PC-9 (cell line): ENCODE data around the gene LENG1. TPM values are rescaled to one million over a fixed set of nuclear protein-coding genes. Genes with fewer than 3 reads are reported as not detected.

Source experiments
- BruUV-seq: library from RNA; stranded (reverse); fragments of 400-500 nt; replicated peaks from 2 replicates; lab custom pipeline; 2021; lab: Mats Ljungman, UMichigan
- CTCF ChIA-PET: fragments of 300-600 bp; sonication (Branson Sonifier 250); formaldehyde crosslinking; loops from one replicate; lab custom pipeline; 2022; ENCODE audit warnings: antibody characterized with exemption; lab: Charles Lee
- POLR2A ChIA-PET: fragments of 300-600 bp; sonication (Branson Sonifier 250); formaldehyde crosslinking; loops from one replicate; lab custom pipeline; 2022; ENCODE audit warnings: antibody characterized with exemption; ENCODE audit not compliant: unreplicated experiment; lab: Charles Lee
- DNase-seq, 2 experiments: peaks; one replicate each; pipeline versions ENCODE4 v3.0.0 to v3.0.0-alpha.2; 2015 to 2022; ENCODE audit warnings: mixed read lengths in 1 of 2
- H2AFZ ChIP-seq: fragments of 200-600 bp; sonication (generic); 2 replicates; pipeline ENCODE4 v1.8.1; 2017; ENCODE audit warnings: antibody characterized with exemption
- H3F3A ChIP-seq: fragments of 200-600 bp; sonication (generic); 2 replicates; pipeline ENCODE4 v1.8.1; 2017; ENCODE audit warnings: antibody characterized with exemption, mild to moderate bottlenecking, low read depth; ENCODE audit not compliant: insufficient read depth
- H3K27ac ChIP-seq: fragments of 200-600 bp; sonication (generic); 2 replicates; pipeline ENCODE4 v1.6.1; 2016; ENCODE audit warnings: mixed run types
- H3K27me3 ChIP-seq: fragments of 200-600 bp; sonication (generic); 2 replicates; pipeline ENCODE4 v1.6.1; 2016; ENCODE audit warnings: low read depth, mixed run types; ENCODE audit not compliant: insufficient read depth
- H3K36me3 ChIP-seq: fragments of 200-600 bp; sonication (generic); 2 replicates; pipeline ENCODE4 v1.6.1; 2016; ENCODE audit warnings: low read depth, mixed run types
- H3K4me1 ChIP-seq: fragments of 200-600 bp; sonication (generic); replicated peaks from 2 replicates; pipeline ENCODE4 v1.6.1; 2016; ENCODE audit warnings: mixed run types; ENCODE audit not compliant: insufficient read depth
- H3K4me2 ChIP-seq: fragments of 200-600 bp; sonication (generic); 2 replicates; pipeline ENCODE4 v1.6.1; 2017; ENCODE audit warnings: mixed run types
- H3K4me3 ChIP-seq: fragments of 200-600 bp; sonication (generic); 2 replicates; pipeline ENCODE4 v1.6.1; 2016; ENCODE audit warnings: mixed run types
- H3K79me2 ChIP-seq: fragments of 200-600 bp; sonication (generic); 2 replicates; pipeline ENCODE4 v1.6.1; 2017; ENCODE audit warnings: low read depth, mixed run types
- H3K9me2 ChIP-seq: fragments of 200-600 bp; sonication (generic); 2 replicates; pipeline ENCODE4 v1.8.1; 2017; ENCODE audit warnings: mild to moderate bottlenecking; ENCODE audit not compliant: insufficient read depth
- H3K9me3 ChIP-seq: fragments of 200-600 bp; sonication (generic); 2 replicates; pipeline ENCODE4 v1.8.1; 2016; ENCODE audit warnings: low read depth; ENCODE audit not compliant: insufficient read depth
- H4K20me1 ChIP-seq: fragments of 200-600 bp; sonication (generic); 2 replicates; pipeline ENCODE4 v1.8.1; 2017; ENCODE audit not compliant: insufficient read depth
- CTCF ChIP-seq: fragments of 200-600 bp; sonication (generic); conservative IDR thresholded peaks from 2 replicates; pipeline ENCODE4 v1.6.1; 2017; ENCODE audit warnings: mixed run types, antibody characterized with exemption, mild to moderate bottlenecking, moderate library complexity
- EZH2 ChIP-seq: fragments of 200-600 bp; sonication (generic); IDR thresholded peaks from 2 replicates; pipeline ENCODE4 v1.8.0; 2017; ENCODE audit warnings: antibody characterized with exemption, low read depth
- intact Hi-C: fragments of 100-400 bp; cut with micrococcal nuclease; formaldehyde crosslinking; loops from one replicate; pipeline ENCODE4 v1.10.0; 2022; ENCODE audit not compliant: unreplicated experiment
- total RNA-seq: library from RNA; stranded (reverse); gene quantifications from 2 replicates; pipeline ENCODE4 v1.2.3, GENCODE V29; 2021

Gene LENG1
- total RNA-seq, 1 experiment from 2014 or later: 6.7 TPM

- peaks cover 20% of the 10 kb centered on the region; the same call in 1 of the 2 replicates for H3F3A ChIP-seq
- intact Hi-C loops: no loop called here
- DNase-seq: no peak
- no peak overlapping the region for H3K4me2 ChIP-seq
- ChIA-PET POLR2A (interaction anchor here (0.5 to 0.7 kb wide), 3 partner anchors 8 to 915 kb away, joined by 3 to 15 read pairs (median 6); no protein-coding TSS in a partner anchor), CTCF (no interaction called here)
- H3K36me3 ChIP-seq: peaks cover 20% of the 10 kb centered on the region
- TF ChIP-seq CTCF: no peak
- no peak for TF ChIP-seq EZH2
- no peaks in the 10 kb centered on the region for H3K9me3 ChIP-seq
- H3K4me3 ChIP-seq: no peak overlapping the region
- 0 out of 2 replicates have a peak, but pooled peaks cover 6% of the 10 kb centered on the region for H3K4me1 ChIP-seq
- H3K27me3 ChIP-seq: no peaks in the 10 kb centered on the region
- peaks cover 17% of the 10 kb centered on the region for H3K79me2 ChIP-seq
- no peak overlapping the region for H3K27ac ChIP-seq
- H3K9me2 ChIP-seq: no peaks in the 10 kb centered on the region
- H2AFZ ChIP-seq: no peak overlapping the region
- no peaks in the 10 kb centered on the region; the same call in none of the 2 replicates for H4K20me1 ChIP-seq
- no TSS peak for BruUV-seq
Measured at GRCh38 chr19:54109651-54110050, 49.9 kb downstream of the LENG1 start.

DNA sequence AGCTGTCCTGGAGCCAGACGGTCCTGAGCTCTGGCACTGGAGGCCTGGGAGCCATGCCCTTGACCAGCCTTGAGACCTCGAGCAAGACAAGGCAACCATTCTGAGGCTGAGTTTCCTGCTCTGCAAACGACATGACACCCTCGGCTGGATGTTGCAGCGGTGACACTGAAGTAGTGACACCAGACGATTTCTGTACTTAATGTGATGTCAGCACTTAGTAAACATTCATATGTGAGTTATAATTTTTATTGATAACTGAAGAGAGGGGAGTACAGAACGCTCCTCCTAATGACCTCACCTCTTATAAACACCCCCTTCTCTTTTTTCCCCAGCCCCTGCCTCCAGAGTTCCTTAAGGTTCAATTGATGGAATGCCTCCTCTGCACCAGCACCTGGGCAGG, 51.0 kb downstream of the LENG1 start:
- DNase-seq: no peak
- no peak for TF ChIP-seq CTCF
- no peak for TF ChIP-seq EZH2
- Histone ChIP-seq H3K27me3 (no peaks in the 10 kb centered on the region), H3K9me2 (no peaks in the 10 kb centered on the region), H3K79me2 (peaks cover 17% of the 10 kb centered on the region), H3K4me3 (no peak overlapping the region), H2AFZ (no peak overlapping the region), H4K20me1 (no peaks in the 10 kb centered on the region; the same call in 1 of the 2 replicates), H3K27ac (no peak overlapping the region), H3K36me3 (peaks cover 20% of the 10 kb centered on the region), H3K4me2 (no peak overlapping the region), H3K4me1 (0 out of 2 replicates have a peak, but pooled peaks cover 4% of the 10 kb centered on the region), H3F3A (peaks cover 26% of the 10 kb centered on the region; the same call in 1 of the 2 replicates), H3K9me3 (no peaks in the 10 kb centered on the region)
- POLR2A ChIA-PET: no interaction called here
- BruUV-seq: no TSS peak
- intact Hi-C loops: no loop called here
- CTCF ChIA-PET: no interaction called here

DNA sequence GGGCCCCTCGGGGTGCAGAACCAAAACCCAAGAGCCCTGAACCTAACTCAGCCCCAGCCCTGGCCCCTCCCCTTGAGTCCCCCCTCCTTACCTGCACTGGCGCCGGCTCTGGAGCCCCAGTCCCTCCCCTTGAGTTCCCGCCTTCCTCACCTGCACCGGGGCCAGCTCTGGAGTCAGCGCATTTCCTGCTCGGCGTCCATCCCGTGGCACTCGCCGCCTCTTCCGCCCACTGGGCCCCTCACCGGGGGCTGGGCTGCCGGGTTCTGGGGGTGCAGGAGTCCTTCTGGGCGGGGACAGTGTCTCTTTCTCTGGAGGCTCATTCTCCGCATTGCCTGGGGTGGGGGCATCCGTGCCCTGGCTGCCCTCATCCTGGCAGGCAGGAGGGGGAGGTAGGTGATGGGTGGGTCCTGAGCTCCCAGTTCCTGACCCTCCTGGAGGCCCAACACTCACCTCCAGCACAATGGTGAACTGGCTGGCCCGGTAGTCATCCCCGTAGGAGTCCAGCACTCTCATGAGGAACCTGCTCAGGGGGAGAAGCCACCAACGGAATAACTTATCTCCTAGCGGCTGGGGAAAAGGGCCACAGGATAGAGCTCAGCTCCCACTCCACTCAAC, 51.5 kb downstream of the LENG1 start:
- Histone ChIP-seq H3K4me1 (0 out of 2 replicates have a peak, but pooled peaks cover 7% of the 10 kb centered on the region), H4K20me1 (no peaks in the 10 kb centered on the region), H3K27ac (no peak overlapping the region), H3K9me2 (no peaks in the 10 kb centered on the region), H2AFZ (no peak overlapping the region), H3F3A (peaks cover 26% of the 10 kb centered on the region; the same call in 1 of the 2 replicates), H3K36me3 (peaks cover 20% of the 10 kb centered on the region), H3K9me3 (no peaks in the 10 kb centered on the region), H3K4me2 (no peak overlapping the region), H3K27me3 (no peaks in the 10 kb centered on the region), H3K4me3 (no peak overlapping the region), H3K79me2 (peaks cover 21% of the 10 kb centered on the region)
- DNase-seq: no peak
- POLR2A ChIA-PET: no interaction called here
- TF ChIP-seq EZH2 (no peak), CTCF (no peak)
- CTCF ChIA-PET: no interaction called here
- intact Hi-C loops: no loop called here
- BruUV-seq: no TSS peak
